ENCODE data around the gene CD209. TPM values are rescaled to one million over a fixed set of nuclear protein-coding genes. Genes with fewer than 3 reads are reported as not detected.

The CD209 gene
- total and polyA plus RNA-seq, 8 donors, result 0.19 to 7.0 (median 0.48) TPM

- H3K9me3 ChIP-seq, result no peaks in the 10 kb centered on the region
- DNase-seq (no peak), ATAC-seq (no peak), FAIRE-seq (no peak)
- H3K27ac ChIP-seq, result no peak overlapping the region
- H3K4me3 ChIP-seq, result no peak overlapping the region
- H3K4me1 ChIP-seq, result no peaks in the 10 kb centered on the region
- intact Hi-C loops (cut with DNase I), result no loop called here
- H3K36me3 ChIP-seq, result no peaks in the 10 kb centered on the region
- WGBS, 2 donors, result 51 to 63% methylated on average over 2 of the region's 2 CpGs
- no peak for TF ChIP-seq CTCF (IDR thresholded peaks at IDR 0.05)
- H3K27me3 ChIP-seq, result no peaks in the 10 kb centered on the region
These were observed 3.9 kb downstream of the CD209 start for GRCh38 chr19:7743425-7743841.

GRCh38 chr19:7742991-7743390, 4.3 kb downstream of the CD209 start:
- Histone ChIP-seq H3K27ac (no peak overlapping the region), H3K27me3 (no peaks in the 10 kb centered on the region), H3K36me3 (no peaks in the 10 kb centered on the region), H3K4me1 (no peaks in the 10 kb centered on the region), H3K4me3 (no peak overlapping the region), H3K9me3 (no peaks in the 10 kb centered on the region)
- TF ChIP-seq CTCF (IDR thresholded peaks at IDR 0.05), result no peak
- intact Hi-C loops (cut with DNase I), result no loop called here
- 60 to 67% methylated on average over 11 of the region's 11 CpGs for WGBS, 2 donors
- no peak for FAIRE-seq
- no peak for ATAC-seq
- DNase-seq, result no peak

GRCh38 chr19:7742575-7742974, 4.8 kb downstream of the CD209 start:
- Histone ChIP-seq H3K36me3 (no peaks in the 10 kb centered on the region), H3K4me1 (no peaks in the 10 kb centered on the region), H3K9me3 (no peaks in the 10 kb centered on the region), H3K27me3 (no peaks in the 10 kb centered on the region), H3K27ac (no peak overlapping the region), H3K4me3 (no peak overlapping the region)
- intact Hi-C loops (cut with DNase I), result no loop called here
- no peak for ATAC-seq
- no peak for FAIRE-seq
- no peak for DNase-seq
- no peak for TF ChIP-seq CTCF (IDR thresholded peaks at IDR 0.05)
- WGBS, 2 donors, result 55 to 63% methylated on average over 2 of the region's 2 CpGs

- no peak for FAIRE-seq
- no peaks in the 10 kb centered on the region for H3K4me1 ChIP-seq
- no peaks in the 10 kb centered on the region for H3K36me3 ChIP-seq
- TF ChIP-seq CTCF (IDR thresholded peaks at IDR 0.05), result no peak
- intact Hi-C loops (cut with DNase I), result no loop called here
- no peaks in the 10 kb centered on the region for H3K27me3 ChIP-seq
- 60 to 76% methylated on average over 6 of the region's 6 CpGs for WGBS, 2 donors
- DNase-seq, result no peak
- no peak overlapping the region for H3K27ac ChIP-seq
- ATAC-seq, result no peak
- H3K9me3 ChIP-seq, result no peaks in the 10 kb centered on the region
- H3K4me3 ChIP-seq, result no peak overlapping the region
These were observed 6.7 kb downstream of the CD209 start for GRCh38 chr19:7740682-7741054.

GRCh38 chr19:7739801-7740681, 7.3 kb downstream of the CD209 start:
- 59 to 67% methylated on average over 19 of the region's 19 CpGs for WGBS, 2 donors
- DNase-seq, result no peak
- intact Hi-C loops (cut with DNase I), result no loop called here

More at GRCh38 chr19:7739801-7740681, 7.3 kb downstream of the CD209 start:
- Histone ChIP-seq H3K9me3 (no peaks in the 10 kb centered on the region), H3K36me3 (no peaks in the 10 kb centered on the region), H3K27me3 (no peaks in the 10 kb centered on the region), H3K4me1 (no peaks in the 10 kb centered on the region), H3K4me3 (no peak overlapping the region), H3K27ac (no peak overlapping the region)
- no peak for TF ChIP-seq CTCF (IDR thresholded peaks at IDR 0.05)
- no peak for FAIRE-seq
- no peak for ATAC-seq
